GM18861 (cell line): Measurements from ENCODE around the gene ZNF74.

Source experiments
- ATAC-seq: cut with Tn5 transposase; IDR thresholded peaks from one replicate; pipeline ENCODE4 v1.9.1; 2021; ENCODE audit not compliant: unreplicated experiment

The ZNF74 gene

DNA sequence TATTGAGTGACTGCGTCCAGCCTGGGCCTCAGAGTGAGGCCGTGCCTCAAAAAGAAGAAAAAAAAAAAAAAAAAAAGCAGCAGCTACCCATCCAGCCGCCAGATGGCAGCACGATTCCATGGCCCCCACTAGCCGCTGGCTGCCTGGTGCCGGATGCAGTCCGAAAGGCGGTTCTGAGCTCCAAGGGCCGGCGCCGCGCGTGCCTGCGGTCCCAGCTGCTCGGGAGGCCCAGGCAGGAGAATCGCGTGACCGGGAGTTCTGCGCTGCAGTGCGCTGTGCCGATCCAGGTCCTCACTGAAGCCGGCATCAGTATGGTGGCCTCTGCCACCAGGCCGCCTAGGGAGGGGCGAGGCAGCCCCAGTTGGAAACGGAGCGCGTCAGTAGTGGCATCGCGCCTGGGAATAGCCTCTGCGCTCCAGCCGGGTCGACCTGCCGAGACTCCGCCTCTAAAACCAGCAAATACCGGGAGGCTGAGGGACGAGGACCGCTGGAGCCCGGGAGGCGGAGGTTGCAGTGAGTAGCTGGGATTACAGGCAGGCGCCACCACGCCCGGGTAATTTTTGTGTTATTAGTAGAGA is 24.3 kb downstream of the ZNF74 start:
- ATAC-seq = no peak

GRCh38 chr22:20419664-20419951 is 25.7 kb downstream of the ZNF74 start:
- no peak for ATAC-seq

GRCh38 chr22:20420157-20420842 is 26.3 kb downstream of the ZNF74 start:
- no peak for ATAC-seq

DNA sequence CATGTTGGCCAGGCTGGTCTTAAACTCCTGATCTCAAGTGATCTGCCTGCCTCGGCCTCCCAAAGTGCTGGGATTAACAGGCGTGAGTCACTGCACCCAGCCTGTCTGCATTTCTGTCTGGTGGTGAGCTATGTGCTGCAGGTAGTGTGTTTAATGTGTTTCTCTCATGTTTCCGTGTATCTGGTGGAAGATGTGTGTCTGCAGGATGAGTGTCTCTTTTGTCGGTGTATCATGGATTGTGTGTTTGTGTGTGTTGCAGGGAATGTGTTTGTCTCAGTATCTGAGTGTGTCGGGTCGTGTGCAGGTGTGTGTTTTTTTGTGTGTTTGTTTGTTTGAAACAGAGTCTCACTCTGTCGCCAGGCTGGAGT is 27.5 kb downstream of the ZNF74 start:
- ATAC-seq = no peak

DNA sequence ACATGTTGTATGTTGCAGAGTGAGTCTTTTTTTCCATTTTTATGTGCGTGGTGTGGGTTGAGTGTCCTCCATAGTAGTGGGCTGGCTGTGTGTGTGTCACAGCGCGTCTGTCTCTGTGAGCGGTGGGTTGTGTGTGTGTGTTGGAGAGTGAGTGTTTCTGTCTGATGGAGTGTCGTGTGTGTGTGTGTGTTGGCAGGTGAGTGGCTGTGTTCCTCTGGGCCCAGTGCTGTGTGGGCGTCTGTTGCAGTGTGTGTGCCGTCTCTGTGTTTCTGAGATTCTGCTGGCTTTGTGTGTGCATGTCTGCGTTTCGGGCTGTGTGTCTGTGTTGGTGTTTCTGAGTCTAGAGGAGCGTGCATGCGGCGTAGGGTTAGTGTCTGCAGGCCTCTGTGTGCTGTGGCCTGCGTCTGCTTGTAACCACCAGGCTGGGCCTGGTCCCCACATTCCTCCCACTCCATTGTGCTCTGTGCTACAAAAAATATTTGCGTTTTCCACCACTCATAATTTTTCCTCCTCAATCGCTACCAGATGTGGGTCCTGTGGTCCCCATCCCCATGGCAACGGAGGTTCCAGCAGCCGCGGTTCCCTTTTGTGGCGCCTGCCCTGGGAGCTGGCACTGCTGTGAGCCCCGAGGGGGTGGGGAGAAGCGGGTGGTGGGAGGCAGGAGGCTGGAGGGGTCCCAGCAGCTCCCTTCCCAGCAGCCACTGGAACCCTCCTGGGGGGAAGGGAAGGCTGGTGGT is 28.5 kb downstream of the ZNF74 start:
- ATAC-seq = no peak

DNA sequence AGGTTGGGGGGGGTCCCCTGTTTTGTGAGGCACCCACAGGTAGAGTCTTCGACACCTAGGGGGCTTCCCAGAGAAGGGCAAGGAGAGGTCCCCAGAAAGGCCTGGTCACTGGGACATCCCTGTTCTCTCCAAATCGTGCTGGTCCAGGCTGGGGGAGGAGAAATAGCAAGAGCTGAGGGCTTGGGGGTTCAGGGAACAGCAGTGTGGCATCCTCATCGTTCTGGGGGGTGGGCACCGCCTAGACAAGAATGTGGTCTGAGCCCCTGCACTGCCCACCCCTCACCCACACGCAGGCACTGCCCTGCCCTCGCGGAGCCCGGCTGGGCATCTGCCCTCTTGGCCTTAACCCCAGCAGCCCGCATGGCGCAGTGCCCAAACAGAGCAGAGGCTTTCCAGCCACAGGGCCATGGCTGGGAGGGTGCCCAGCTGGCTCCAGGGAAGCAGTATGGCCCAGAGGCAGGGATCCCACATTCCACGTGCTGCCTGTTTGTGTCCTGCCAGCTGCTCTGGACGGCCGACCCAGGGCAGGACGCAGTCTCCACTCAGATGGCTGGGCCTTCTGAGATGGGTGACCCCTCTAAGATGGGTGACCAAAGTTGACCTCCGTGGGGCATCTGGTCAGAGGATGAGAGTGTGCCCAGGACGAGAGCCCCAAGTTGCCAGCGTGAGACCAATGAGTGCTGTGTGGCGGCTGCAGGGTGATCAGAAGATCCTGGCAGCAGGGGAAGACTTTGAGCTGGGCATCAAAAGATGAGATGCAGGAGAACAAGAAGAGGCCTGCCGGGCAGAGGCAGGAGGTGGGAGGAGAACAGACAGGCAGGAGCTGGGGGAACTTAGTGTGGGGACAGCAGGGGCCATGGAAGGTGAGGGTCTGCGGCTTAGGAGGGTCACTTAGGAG is 29.3 kb downstream of the ZNF74 start:
- ATAC-seq = no peak

- no peak for ATAC-seq
Measured at GRCh38 chr22:20423906-20424551, 30.1 kb downstream of the ZNF74 start.

- no peak for ATAC-seq
Measured at GRCh38 chr22:20424568-20424931, 30.6 kb downstream of the ZNF74 start.

- ATAC-seq = no peak
Measured at GRCh38 chr22:20424932-20425565, 31.1 kb downstream of the ZNF74 start.

DNA sequence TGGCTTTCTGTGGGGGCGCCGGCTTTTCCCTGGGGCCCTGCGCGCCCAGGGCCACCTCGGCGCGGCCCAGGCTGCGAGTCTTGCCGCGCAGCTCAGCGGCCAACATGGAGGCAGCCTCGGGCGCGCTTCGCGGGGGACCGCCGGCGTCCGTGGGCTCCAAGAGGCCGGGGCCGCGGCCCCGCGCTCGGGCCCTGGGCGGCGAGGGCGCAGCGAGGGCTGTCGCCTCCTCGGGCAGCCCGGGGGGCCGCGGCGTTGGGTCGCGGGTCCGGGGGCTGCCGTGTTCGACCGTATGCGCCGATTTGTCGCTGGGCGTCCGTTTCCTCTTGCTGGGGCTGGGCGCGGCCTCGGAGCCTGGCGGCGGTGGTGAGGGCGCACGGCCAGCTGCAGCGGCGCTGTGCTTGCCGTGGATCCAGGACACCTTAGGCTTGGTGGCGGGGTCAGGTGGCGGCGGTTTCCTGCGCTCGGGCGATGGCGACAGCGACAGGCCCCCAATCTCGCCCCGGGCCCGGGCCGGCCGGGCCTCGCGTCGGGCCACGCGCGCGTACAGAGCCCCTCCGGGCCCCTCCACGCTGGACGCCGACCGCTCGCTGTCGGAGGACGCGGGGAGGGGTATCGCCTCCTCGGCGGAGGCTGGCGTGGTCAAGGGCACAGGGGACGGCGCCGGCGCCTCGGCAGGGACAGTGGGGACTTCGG is 31.8 kb downstream of the ZNF74 start:
- ATAC-seq = no peak

DNA sequence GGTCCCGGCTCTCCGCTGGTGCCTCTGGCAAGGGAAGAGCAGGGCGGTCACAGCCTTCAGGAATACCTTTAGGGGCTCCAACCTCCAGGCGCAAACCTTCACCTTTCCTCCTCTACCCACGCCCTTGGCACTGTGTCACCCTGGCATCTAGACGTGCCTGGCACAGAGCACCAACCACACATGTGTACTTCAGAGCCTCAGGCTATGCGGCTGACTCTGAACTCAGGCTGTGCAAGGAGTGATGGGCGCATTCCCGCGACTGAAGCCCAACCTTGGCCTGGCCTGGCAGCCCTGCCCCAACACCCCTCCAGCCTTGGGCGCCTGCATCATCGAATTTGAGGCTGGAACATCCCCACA is 32.3 kb downstream of the ZNF74 start:
- ATAC-seq = no peak

DNA sequence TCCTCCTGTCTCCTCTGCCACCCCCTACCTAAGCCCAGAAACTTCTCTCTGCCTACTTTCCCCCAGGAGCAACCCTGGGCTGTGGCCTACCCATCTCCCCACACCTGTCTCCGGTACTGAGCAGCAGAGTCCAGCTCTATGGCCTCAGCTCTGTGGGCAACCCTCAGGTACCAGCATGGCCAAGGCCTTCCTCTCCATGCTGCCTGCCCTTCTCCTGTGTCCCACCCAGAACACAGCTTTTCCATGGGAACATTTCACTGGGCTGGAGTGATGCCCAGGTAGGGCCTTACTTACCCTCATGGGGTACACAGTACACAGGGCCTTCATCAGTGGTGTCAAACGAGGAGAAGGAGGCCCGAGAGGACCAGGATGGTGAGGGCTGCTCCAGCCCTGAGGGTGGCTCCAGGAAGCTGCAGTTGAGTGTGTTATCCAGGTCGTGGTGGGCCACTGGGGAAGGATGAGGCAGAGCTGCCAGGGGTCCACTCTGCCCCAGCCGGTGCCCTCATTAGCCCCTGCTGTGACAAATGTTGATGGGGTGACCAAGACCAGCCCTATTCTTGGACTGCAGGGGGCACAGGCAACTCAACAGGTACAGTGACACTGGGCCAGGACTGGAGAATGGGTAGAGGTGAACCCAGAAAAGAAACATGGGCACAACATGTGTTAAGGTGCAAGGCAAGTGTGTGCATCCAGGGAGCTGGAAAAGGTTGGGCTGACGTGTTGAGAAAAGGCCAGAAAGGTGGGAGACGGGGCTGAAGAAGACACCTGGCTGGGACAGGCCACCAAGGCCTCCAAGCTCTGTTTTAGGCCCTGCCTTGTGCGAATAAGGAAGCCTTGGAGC is 33.4 kb downstream of the ZNF74 start:
- ATAC-seq = no peak

DNA sequence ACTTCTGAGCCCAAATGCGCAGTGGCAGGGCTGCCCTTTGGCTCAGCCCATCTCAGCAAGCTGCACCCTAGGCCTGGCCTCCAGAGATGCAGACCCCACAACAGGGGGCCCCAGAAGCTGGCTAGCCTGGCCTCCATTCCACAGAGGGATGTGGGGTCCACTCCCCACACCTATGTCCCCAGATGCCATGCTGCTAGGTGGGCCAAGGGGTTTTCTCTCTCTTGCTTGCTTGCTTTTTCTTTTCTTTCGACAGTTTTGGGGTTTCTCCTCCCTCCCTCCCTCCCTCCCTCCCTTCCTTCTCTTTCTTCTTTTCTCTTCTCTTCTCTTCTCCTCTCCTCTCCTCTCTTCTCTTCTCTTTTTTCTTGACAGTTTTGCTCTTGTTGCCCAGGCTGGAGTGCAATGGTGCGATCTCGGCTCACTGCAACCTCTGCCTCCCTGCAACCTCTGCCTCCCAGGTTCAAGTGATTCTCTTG is 34.0 kb downstream of the ZNF74 start:
- ATAC-seq = no peak

DNA sequence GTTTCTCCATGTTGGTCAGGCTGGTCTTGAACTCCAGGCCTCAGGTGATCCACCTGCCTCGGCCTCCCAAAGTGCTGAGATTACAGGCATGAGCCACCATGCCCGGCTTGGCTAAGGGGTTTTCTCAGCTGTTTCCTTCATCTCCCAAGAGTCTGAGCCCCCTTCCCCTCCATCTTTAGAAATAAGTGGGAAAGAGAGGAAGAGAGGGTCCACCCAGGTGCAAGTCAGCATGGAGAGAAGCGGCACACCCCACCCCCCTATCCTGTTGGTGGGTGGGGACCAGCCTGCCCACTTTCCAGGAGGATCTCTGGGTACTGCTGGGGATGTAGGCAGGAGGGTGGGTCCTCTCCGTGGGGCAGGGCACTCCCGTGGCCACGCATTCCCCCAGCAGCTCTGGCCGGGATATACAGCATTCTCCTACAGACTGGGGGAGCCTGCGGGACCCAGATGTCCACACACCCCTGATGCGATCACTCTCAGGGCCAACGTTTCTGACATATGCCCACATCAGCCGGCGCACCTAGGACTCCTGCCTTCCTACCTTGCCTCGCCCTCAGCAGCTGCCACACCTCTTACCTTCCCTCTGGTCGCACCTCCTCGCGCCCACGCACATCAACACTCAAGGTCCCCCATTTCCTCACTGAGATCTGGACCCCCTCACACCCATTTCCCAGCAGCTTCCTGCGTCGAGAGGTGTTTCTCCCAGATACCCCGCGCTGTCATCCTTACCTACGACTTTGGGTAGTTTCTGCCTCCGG is 34.7 kb downstream of the ZNF74 start:
- ATAC-seq = no peak

- no peak for ATAC-seq
Measured at GRCh38 chr22:20429254-20430100, 35.5 kb downstream of the ZNF74 start.

GRCh38 chr22:20430101-20430719 is 36.3 kb downstream of the ZNF74 start:
- no peak for ATAC-seq
